H1 (cell line): ENCODE measurements around the gene CCDC144A. TPM values are rescaled to one million over a fixed set of nuclear protein-coding genes. Genes with fewer than 3 reads are reported as not detected.

Experiments used
- BACH1 ChIP-seq: IDR thresholded peaks from 2 replicates; pipeline ENCODE4 v1.6.1; 2012; ENCODE audit warnings: low read length, improper control_type of control experiment
- CHD7 ChIP-seq: fragments of 300-600 bp; sonication (generic); IDR thresholded peaks from 2 replicates; pipeline ENCODE4 v1.7.1; 2012; ENCODE audit warnings: low read length, moderate library complexity, mild to moderate bottlenecking, inconsistent platforms; ENCODE audit not compliant: insufficient replicate concordance
- GTF2F1 ChIP-seq: IDR thresholded peaks from 2 replicates; pipeline ENCODE4 v1.6.1; 2012; ENCODE audit warnings: low read depth, low read length, improper control_type of control experiment, borderline replicate concordance
- JUND ChIP-seq: IDR thresholded peaks from 2 replicates; pipeline ENCODE4 v1.6.1; 2011; ENCODE audit warnings: mild to moderate bottlenecking, improper control_type of control experiment, low read length
- MAX ChIP-seq: IDR thresholded peaks from 2 replicates; pipeline ENCODE4 v1.6.1; 2012; ENCODE audit warnings: inconsistent platforms
- RFX5 ChIP-seq: IDR thresholded peaks from 2 replicates; pipeline ENCODE4 v1.6.1; 2011; ENCODE audit warnings: low read depth, low read length, improper control_type of control experiment, borderline replicate concordance
- SIN3A ChIP-seq, 2 experiments: IDR thresholded peaks in 1 of 2; conservative IDR thresholded peaks in 1 of 2; 2 replicates each; pipeline ENCODE4 v1.6.1; 2011 to 2012; ENCODE audit warnings: low read length in 2 of 2, improper control_type of control experiment in 1 of 2, low read depth in 1 of 2, mild to moderate bottlenecking in 1 of 2
- SIX5 ChIP-seq: IDR thresholded peaks from 2 replicates; pipeline ENCODE4 v1.6.1; 2011; ENCODE audit warnings: mild to moderate bottlenecking, low read depth, low read length
- SP4 ChIP-seq: IDR thresholded peaks from 2 replicates; pipeline ENCODE4 v1.6.1; 2012; ENCODE audit warnings: low read length, inconsistent platforms
- TEAD4 ChIP-seq: IDR thresholded peaks from 2 replicates; pipeline ENCODE4 v1.6.1; 2012; ENCODE audit warnings: low read depth, low read length, inconsistent platforms, mixed read lengths
- ZNF274 ChIP-seq: IDR thresholded peaks from 2 replicates; pipeline ENCODE4 v1.7.0; 2012; ENCODE audit warnings: low read length, borderline replicate concordance; ENCODE audit errors: extremely low read depth
- polyA plus RNA-seq, 7 experiments: library from polyadenylated mRNA; depleted of rRNA in 3 of 7; stranded (reverse) in 5 of 7; unstranded in 2 of 7; fragments of >200 nt in 5 of 7; fragments of 200-250 nt in 2 of 7; gene quantifications; 1 replicate in 5 of 7; 2 replicates in 1 of 7; 4 replicates in 1 of 7; pipeline versions ENCODE4 v1.2.1 to v1.2.3, GENCODE V29; 2011 to 2013; ENCODE audit warnings: missing spikeins in 2 of 7, mixed read lengths in 2 of 7
- total RNA-seq: library from RNA; stranded (reverse); fragmentation: NEBNext Ultra II Directional; extraction: Animal tissue kit (Norgen Biotek cat#: 25700); gene quantifications from 2 replicates; pipeline ENCODE4 v1.2.1, GENCODE V29; 2021

Gene CCDC144A
- total and polyA plus RNA-seq, 2 of the 8 experiments (the other 6 are each of a cell fraction or from before 2014, with no cell fraction given), result 0.35 to 1.7 TPM

GRCh38 chr17:16653367-16654041 lies 36.5 kb upstream of the CCDC144A start, which contains the start of gene ZNF624 (continued):
- TF ChIP-seq CHD7 (no peak), SIN3A (conservative IDR thresholded peaks at IDR 0.05 in 1 of 2, IDR thresholded peaks at IDR 0.05 in 1 of 2; ENCODE audit: low read depth in 1 of 2, low read length in 2 of 2) (peak in 1 of 2 experiments; percentile 58; a peak in 1 of 4 replicates), MAX (peak; percentile 79), RFX5 (no peak), BACH1 (no peak), ZNF274 (no peak), GTF2F1 (no peak), TEAD4 (no peak), SIX5 (peak; percentile 80), SP4 (peak; percentile 11; the same call in 1 of the 2 replicates), JUND (no peak)
